Smooth muscle cell (in vitro differentiated cells): ENCODE measurements around the gene CNTN5. TPM values are rescaled to one million over a fixed set of nuclear protein-coding genes. Genes with fewer than 3 reads are reported as not detected.

ENCODE experiments used
- DNase-seq: peaks from one replicate; lab custom pipeline; 2025; ENCODE audit not compliant: unreplicated experiment; lab: John Stamatoyannopoulos, UW
- H2AFZ ChIP-seq: fragments of 200-600 bp; sonication (generic); 2 replicates; pipeline ENCODE4 v1.6.0; 2016; ENCODE audit warnings: antibody characterized with exemption, low read depth, mild to moderate bottlenecking
- H3F3A ChIP-seq: fragments of 200-600 bp; sonication (generic); 2 replicates; pipeline ENCODE4 v1.6.0; 2017; ENCODE audit warnings: antibody characterized with exemption, low read depth
- H3K27ac ChIP-seq: fragments of 200-600 bp; sonication (generic); 2 replicates; pipeline ENCODE4 v1.5.1; 2016; ENCODE audit warnings: low read depth, mild to moderate bottlenecking
- H3K27me3 ChIP-seq: fragments of 200-600 bp; sonication (generic); 2 replicates; pipeline ENCODE4 v1.6.1; 2016; ENCODE audit warnings: low read depth, mild to moderate bottlenecking
- H3K36me3 ChIP-seq: fragments of 200-600 bp; sonication (generic); 2 replicates; pipeline ENCODE4 v1.5.1; 2016; ENCODE audit warnings: low read depth
- H3K4me1 ChIP-seq: fragments of 200-600 bp; sonication (generic); 2 replicates; pipeline ENCODE4 v1.5.1; 2016; ENCODE audit warnings: low read depth
- H3K4me2 ChIP-seq: fragments of 200-600 bp; sonication (generic); 2 replicates; pipeline ENCODE4 v1.6.0; 2016; ENCODE audit warnings: mild to moderate bottlenecking
- H3K4me3 ChIP-seq: fragments of 200-600 bp; sonication (generic); 2 replicates; pipeline ENCODE4 v1.5.1; 2016; ENCODE audit warnings: mild to moderate bottlenecking
- H3K79me2 ChIP-seq: fragments of 200-600 bp; sonication (generic); 2 replicates; pipeline ENCODE4 v1.6.0; 2016; ENCODE audit warnings: low read depth, mild to moderate bottlenecking
- H3K9ac ChIP-seq: fragments of 200-600 bp; sonication (generic); 2 replicates; pipeline ENCODE4 v1.6.0; 2016; ENCODE audit warnings: low read depth
- H3K9me3 ChIP-seq: fragments of 200-600 bp; sonication (generic); replicated peaks from 2 replicates; pipeline ENCODE4 v1.5.1; 2016; ENCODE audit warnings: low read depth
- H4K20me1 ChIP-seq: fragments of 200-600 bp; sonication (generic); 2 replicates; pipeline ENCODE4 v1.6.0; 2016; ENCODE audit warnings: low read depth
- CTCF ChIP-seq: fragments of 200-600 bp; sonication (generic); IDR thresholded peaks from 2 replicates; pipeline ENCODE4 v1.5.1; 2017; ENCODE audit warnings: borderline replicate concordance, mild to moderate bottlenecking, antibody characterized with exemption; ENCODE audit not compliant: insufficient read depth, poor library complexity, severe bottlenecking
- WGBS: methylation state at CpG from one replicate; pipeline ENCODE4 v1.1.7; 2016; ENCODE audit warnings: low lambda C conversion rate; 5-methylcytosine and 5-hydroxymethylcytosine counted together
- polyA plus RNA-seq: library from polyadenylated mRNA; unstranded; fragments of >200 nt; fragmentation: Nextera tagmentation; extraction: Ambion mirVana; gene quantifications from 2 replicates; pipeline ENCODE4 v1.2.1, GENCODE V29; 2016
- total RNA-seq: library from RNA; depleted of rRNA; stranded (reverse); fragments of >200 nt; gene quantifications from 2 replicates; pipeline ENCODE4 v1.2.3, GENCODE V29; 2014

Gene CNTN5
- total and polyA plus RNA-seq, 2 experiments from 2014 or later = 0.97 to 3.1 TPM

GRCh38 chr11:99019696-99020095, 1.1 kb upstream of the CNTN5 start:
- Histone ChIP-seq H3K4me1 (peaks cover 5% of the 10 kb centered on the region), H4K20me1 (no peaks in the 10 kb centered on the region), H2AFZ (peak overlapping the region; percentile 36), H3K9me3 (no peaks in the 10 kb centered on the region), H3K79me2 (peaks cover 8% of the 10 kb centered on the region), H3K9ac (no peak overlapping the region), H3K4me2 (peak overlapping the region; percentile 93), H3K27ac (no peak overlapping the region), H3F3A (no peaks in the 10 kb centered on the region), H3K4me3 (peak overlapping the region; percentile 64), H3K36me3 (no peaks in the 10 kb centered on the region), H3K27me3 (peaks cover 10% of the 10 kb centered on the region)
- TF ChIP-seq CTCF = no peak
- DNase-seq = no peak
- 70% methylated on average over 8 of the region's 8 CpGs for WGBS

GRCh38 chr11:99037057-99037456, 16.3 kb downstream of the CNTN5 start:
- Histone ChIP-seq H3K4me1 (no peaks in the 10 kb centered on the region), H3K27me3 (no peaks in the 10 kb centered on the region), H3K9ac (no peak overlapping the region), H3K79me2 (no peaks in the 10 kb centered on the region), H3K36me3 (no peaks in the 10 kb centered on the region), H3K9me3 (no peaks in the 10 kb centered on the region), H4K20me1 (no peaks in the 10 kb centered on the region), H3K4me2 (no peak overlapping the region), H3K27ac (no peak overlapping the region), H3K4me3 (no peak overlapping the region), H3F3A (no peaks in the 10 kb centered on the region), H2AFZ (no peak overlapping the region)
- DNase-seq = no peak
- TF ChIP-seq CTCF = no peak
- WGBS = 86% methylated on average over 1 of the region's 1 CpG

- Histone ChIP-seq H3K9ac (no peak overlapping the region), H3K27ac (no peak overlapping the region), H3K4me2 (no peak overlapping the region), H3K36me3 (no peaks in the 10 kb centered on the region), H3K4me3 (no peak overlapping the region), H3K9me3 (no peaks in the 10 kb centered on the region), H2AFZ (no peak overlapping the region), H3K4me1 (no peaks in the 10 kb centered on the region), H4K20me1 (no peaks in the 10 kb centered on the region), H3F3A (no peaks in the 10 kb centered on the region), H3K79me2 (no peaks in the 10 kb centered on the region), H3K27me3 (no peaks in the 10 kb centered on the region)
- 85% methylated on average over 1 of the region's 1 CpG for WGBS
- TF ChIP-seq CTCF = no peak
- DNase-seq = no peak
Measured at GRCh38 chr11:99063331-99063730, 42.6 kb downstream of the CNTN5 start.

- TF ChIP-seq CTCF = no peak
- no peak for DNase-seq
- Histone ChIP-seq H3K36me3 (no peaks in the 10 kb centered on the region), H4K20me1 (no peaks in the 10 kb centered on the region), H3K4me3 (no peak overlapping the region), H3K9me3 (no peaks in the 10 kb centered on the region), H3K9ac (no peak overlapping the region), H3K27ac (no peak overlapping the region), H3K79me2 (no peaks in the 10 kb centered on the region), H3K4me2 (no peak overlapping the region), H3F3A (no peaks in the 10 kb centered on the region), H3K27me3 (no peaks in the 10 kb centered on the region), H2AFZ (no peak overlapping the region), H3K4me1 (peaks cover 13% of the 10 kb centered on the region)
Measured at GRCh38 chr11:99065121-99065520, 44.4 kb downstream of the CNTN5 start.
